Kidney (tissue), 14 donors: ENCODE measurements around the gene TNFRSF8. TPM values are rescaled to one million over a fixed set of nuclear protein-coding genes. Genes with fewer than 3 reads are reported as not detected.

ENCODE experiments used
- DNase-seq, 5 donors: peaks; one replicate each; pipeline ENCODE4 v3.0.0-alpha.2; 2013 to 2020
- FAIRE-seq: peaks from 2 replicates; lab custom pipeline; 2012; peaks lifted over from hg19 to GRCh38; lab: Jason Lieb, UNC
- H3K27ac ChIP-seq, 2 donors: one replicate each; pipeline ENCODE4 v1.7.0; 2013; ENCODE audit warnings: low read depth in 2 of 2, low read length in 2 of 2, inconsistent platforms in 1 of 2
- H3K27me3 ChIP-seq: one replicate; pipeline ENCODE4 v1.7.1; 2013; ENCODE audit warnings: low read length, inconsistent platforms; ENCODE audit not compliant: control insufficient read depth, insufficient read depth
- H3K36me3 ChIP-seq, 3 donors: one replicate each; pipeline versions ENCODE4 v1.7.0 to v1.7.1; 2013; ENCODE audit warnings: low read length in 3 of 3, control low read depth in 1 of 3, inconsistent platforms in 1 of 3; ENCODE audit not compliant: insufficient read depth in 3 of 3, control insufficient read depth in 2 of 3
- H3K4me1 ChIP-seq, 3 donors: one replicate each; pipeline versions ENCODE4 v1.7.0 to v1.7.1; 2013; ENCODE audit warnings: low read length in 3 of 3, inconsistent platforms in 1 of 3, low read depth in 1 of 3; ENCODE audit not compliant: control insufficient read depth in 2 of 3, insufficient read depth in 2 of 3
- H3K4me3 ChIP-seq, 3 donors: one replicate each; pipeline versions ENCODE4 v1.7.0 to v1.8.1; 2013; ENCODE audit warnings: low read length in 3 of 3, control low read depth in 1 of 3, inconsistent platforms in 1 of 3
- H3K9ac ChIP-seq, 3 donors: one replicate each; pipeline versions ENCODE4 v1.7.0 to v1.7.1; 2013; ENCODE audit warnings: low read length in 3 of 3, control low read depth in 1 of 3, inconsistent platforms in 1 of 3
- H3K9me3 ChIP-seq, 3 donors: one replicate each; pipeline versions ENCODE4 v1.7.0 to v1.7.1; 2013; ENCODE audit warnings: low read length in 3 of 3, control low read depth in 1 of 3, inconsistent platforms in 1 of 3; ENCODE audit not compliant: control insufficient read depth in 2 of 3, insufficient read depth in 1 of 3
- intact Hi-C: fragments of 100-400 bp; cut with DNase I; formaldehyde crosslinking; loops from one replicate; pipeline ENCODE4 v1.11.1; 2022
- polyA plus RNA-seq: library from polyadenylated mRNA; stranded (reverse); fragments of 350-450 nt; fragmentation: Illumina TruSeq; extraction: RNeasy Lipid Tissue Mini Kit (QIAGEN cat#74804); gene quantifications from one replicate; pipeline ENCODE4 v1.2.3, GENCODE V29; 2014; ENCODE audit warnings: low read depth, low replicate concordance; ENCODE audit not compliant: insufficient read depth
- total RNA-seq: library from RNA; stranded (reverse); fragmentation: NEBNext Ultra II Directional; extraction: Animal tissue kit (Norgen Biotek cat#: 25700); gene quantifications from one replicate; pipeline ENCODE4 v1.2.1, GENCODE V29; 2021
- TF ChIP-seq, protein P1 (sequence below): IDR thresholded peaks from 3 replicates; pipeline ENCODE4 v1.5.1; 2012; ENCODE audit warnings: mild to moderate bottlenecking, moderate library complexity, borderline replicate concordance; ENCODE audit not compliant: insufficient read depth; ENCODE audit errors: extremely low read depth
- donor health status: control.
- donor health status: control.
- donor health status: control.
- donor health status: control.
- donor health status: control.
- donor health status: DM: yes; HTN: yes; CAD: no.
- donor health status: Normal renal cell carcinoma (clear cell type).

The TNFRSF8 gene
- total and polyA plus RNA-seq, 2 donors from 2014 or later: 0.94 to 0.97 TPM

DNA sequence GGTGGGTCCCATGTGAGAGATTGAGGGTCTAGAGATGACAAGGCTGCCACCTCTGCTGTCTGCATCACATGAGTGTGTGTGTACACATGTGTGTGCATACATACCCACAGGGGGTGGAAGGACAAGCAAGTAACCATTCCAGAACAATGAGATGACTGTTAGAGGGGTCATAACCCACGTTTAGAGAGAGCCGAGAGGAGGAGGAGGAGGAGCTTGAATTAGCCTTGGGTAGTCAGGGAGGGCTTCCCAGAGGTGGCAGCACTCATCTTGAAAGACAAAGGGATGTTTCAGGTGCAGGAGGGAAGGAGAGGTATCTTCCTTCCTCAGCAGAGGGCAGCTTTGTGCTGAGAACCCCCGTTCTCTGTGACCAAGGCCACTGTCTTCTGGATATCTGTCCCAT, 125.0 kb downstream of the TNFRSF8 start:
- DNase-seq: no peak
- H3K27me3 ChIP-seq: no peaks in the 10 kb centered on the region
- TF ChIP-seq, protein P1, sequence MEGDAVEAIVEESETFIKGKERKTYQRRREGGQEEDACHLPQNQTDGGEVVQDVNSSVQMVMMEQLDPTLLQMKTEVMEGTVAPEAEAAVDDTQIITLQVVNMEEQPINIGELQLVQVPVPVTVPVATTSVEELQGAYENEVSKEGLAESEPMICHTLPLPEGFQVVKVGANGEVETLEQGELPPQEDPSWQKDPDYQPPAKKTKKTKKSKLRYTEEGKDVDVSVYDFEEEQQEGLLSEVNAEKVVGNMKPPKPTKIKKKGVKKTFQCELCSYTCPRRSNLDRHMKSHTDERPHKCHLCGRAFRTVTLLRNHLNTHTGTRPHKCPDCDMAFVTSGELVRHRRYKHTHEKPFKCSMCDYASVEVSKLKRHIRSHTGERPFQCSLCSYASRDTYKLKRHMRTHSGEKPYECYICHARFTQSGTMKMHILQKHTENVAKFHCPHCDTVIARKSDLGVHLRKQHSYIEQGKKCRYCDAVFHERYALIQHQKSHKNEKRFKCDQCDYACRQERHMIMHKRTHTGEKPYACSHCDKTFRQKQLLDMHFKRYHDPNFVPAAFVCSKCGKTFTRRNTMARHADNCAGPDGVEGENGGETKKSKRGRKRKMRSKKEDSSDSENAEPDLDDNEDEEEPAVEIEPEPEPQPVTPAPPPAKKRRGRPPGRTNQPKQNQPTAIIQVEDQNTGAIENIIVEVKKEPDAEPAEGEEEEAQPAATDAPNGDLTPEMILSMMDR: no peak
- no peaks in the 10 kb centered on the region for H3K9me3 ChIP-seq
- intact Hi-C loops: no loop called here
- no peak overlapping the region for H3K4me3 ChIP-seq
- H3K4me1 ChIP-seq: peaks cover 0 to 27% (median 0%) of the 10 kb centered on the region in 3 donors
- no peak overlapping the region for H3K27ac ChIP-seq
- FAIRE-seq: no peak
- H3K9ac ChIP-seq: no peak overlapping the region
- H3K36me3 ChIP-seq: peaks cover 0 to 2% (median 0%) of the 10 kb centered on the region in 3 donors

DNA sequence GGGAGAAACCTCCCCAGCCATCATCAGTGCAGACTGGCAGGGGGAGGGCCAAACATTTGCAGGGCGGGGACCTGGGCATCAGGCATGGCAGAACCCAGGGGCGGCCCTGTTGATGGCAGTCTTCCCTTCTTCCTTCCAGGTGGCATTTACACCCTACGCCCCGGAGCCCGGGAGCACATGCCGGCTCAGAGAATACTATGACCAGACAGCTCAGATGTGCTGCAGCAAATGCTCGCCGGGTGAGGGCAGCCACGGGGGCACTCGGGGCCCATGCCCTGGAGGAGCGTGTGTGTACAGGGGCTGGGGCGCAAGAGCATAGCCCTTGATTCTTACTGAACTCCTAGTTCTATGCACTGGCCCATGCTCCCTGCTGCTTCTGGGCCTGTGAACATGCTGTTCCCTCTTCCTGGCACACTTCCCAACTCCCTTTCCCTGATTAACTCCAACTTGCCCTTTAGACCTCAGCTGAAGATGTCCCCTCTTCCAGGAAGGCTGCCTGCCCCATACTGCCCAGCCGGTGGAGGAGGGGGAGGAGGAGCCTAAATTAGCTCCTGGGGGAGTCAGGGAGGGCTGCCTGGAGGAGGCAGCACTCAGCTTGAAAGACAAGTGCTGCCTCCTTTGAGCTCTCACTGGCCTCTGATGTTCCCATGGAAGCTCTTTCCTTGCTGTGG, 125.7 kb downstream of the TNFRSF8 start:
- intact Hi-C loops: no loop called here
- Histone ChIP-seq H3K36me3 (peaks cover 0 to 2% (median 0%) of the 10 kb centered on the region in 3 donors), H3K27me3 (no peaks in the 10 kb centered on the region), H3K27ac (no peak overlapping the region), H3K9me3 (no peaks in the 10 kb centered on the region), H3K4me1 (peaks cover 0 to 27% (median 0%) of the 10 kb centered on the region in 3 donors), H3K9ac (no peak overlapping the region), H3K4me3 (no peak overlapping the region)
- FAIRE-seq (no peak), DNase-seq (no peak)
- TF ChIP-seq, protein P1: no peak

DNA sequence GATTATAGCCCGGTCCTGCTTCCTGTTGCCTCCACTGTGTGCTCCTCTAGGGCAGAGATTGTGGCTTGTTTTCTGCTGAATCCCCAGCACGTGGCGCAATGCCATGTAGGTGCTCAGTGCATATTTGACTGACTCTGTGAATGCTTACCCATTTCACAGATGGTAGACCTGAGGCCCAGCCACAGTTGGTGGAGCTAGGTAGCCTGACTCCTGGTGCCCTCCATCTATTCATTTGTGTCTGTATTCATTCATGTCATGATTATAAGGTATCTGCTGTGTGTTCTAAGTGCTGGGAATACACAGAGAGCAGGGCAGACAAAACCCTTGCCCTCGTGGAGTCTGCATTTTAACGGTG, 126.2 kb downstream of the TNFRSF8 start:
- no peaks in the 10 kb centered on the region for H3K9me3 ChIP-seq
- TF ChIP-seq, protein P1: no peak
- intact Hi-C loops: no loop called here
- no peak overlapping the region for H3K9ac ChIP-seq
- H3K27ac ChIP-seq: no peak overlapping the region
- FAIRE-seq (no peak), DNase-seq (no peak)
- no peaks in the 10 kb centered on the region for H3K27me3 ChIP-seq
- H3K36me3 ChIP-seq: peaks cover 0 to 2% (median 0%) of the 10 kb centered on the region in 3 donors
- H3K4me1 ChIP-seq: peaks cover 0 to 27% (median 0%) of the 10 kb centered on the region in 3 donors
- H3K4me3 ChIP-seq: no peak overlapping the region
